Upper lobe of left lung (tissue), 6 donors: ENCODE measurements around the gene RIC8A. TPM values are rescaled to one million over a fixed set of nuclear protein-coding genes. Genes with fewer than 3 reads are reported as not detected.
A peak's percentile ranks its signal among the peaks of the same experiment; 100 is the strongest.

Experiments
- ATAC-seq, 2 donors: fragments of 200-7000 bp; cut with Tn5 transposase; one replicate each; pipeline ENCODE4 v1.9.1; 2022; ENCODE audit warnings: mild to moderate bottlenecking in 2 of 2, moderate library complexity in 2 of 2; ENCODE audit not compliant: low FRiP score in 2 of 2
- DNase-seq, 2 donors: peaks; one replicate each; pipeline ENCODE4 v3.0.0-alpha.2; 2019 to 2020
- H3K27ac ChIP-seq, 4 donors: fragments of 200-600 bp; sonication (generic); one replicate each; pipeline ENCODE4 v1.5.1; 2016 to 2019
- H3K27me3 ChIP-seq, 4 donors: fragments of 200-600 bp; sonication (generic); one replicate each; pipeline ENCODE4 v1.5.1; 2017 to 2019
- H3K36me3 ChIP-seq, 4 donors: fragments of 200-600 bp; sonication (generic); one replicate each; pipeline ENCODE4 v1.5.1; 2016 to 2019
- H3K4me1 ChIP-seq, 4 donors: fragments of 200-600 bp; sonication (generic); one replicate each; pipeline ENCODE4 v1.5.1; 2018 to 2019
- H3K4me3 ChIP-seq, 4 donors: fragments of 200-600 bp; sonication (generic); one replicate each; pipeline ENCODE4 v1.5.1; 2017 to 2019; ENCODE audit warnings: mild to moderate bottlenecking in 2 of 4, moderate library complexity in 1 of 4
- H3K9me3 ChIP-seq, 4 donors: fragments of 200-600 bp; sonication (generic); one replicate each; pipeline ENCODE4 v1.5.1; 2018 to 2019
- EP300 ChIP-seq, 4 donors: sonication (generic); formaldehyde crosslinking; IDR thresholded peaks; one replicate each; pipeline ENCODE4 v1.5.1; 2017; ENCODE audit warnings: antibody characterized with exemption in 4 of 4, control low read depth in 2 of 4
- POLR2A ChIP-seq, 4 donors: fragments of 450-650 bp; IDR thresholded peaks; one replicate each; pipeline ENCODE4 v1.5.1; 2016 to 2017; ENCODE audit warnings: antibody characterized with exemption in 4 of 4, mild to moderate bottlenecking in 2 of 4
- POLR2AphosphoS5 ChIP-seq, 2 donors: sonication (generic); formaldehyde crosslinking; IDR thresholded peaks; one replicate each; pipeline ENCODE4 v1.5.1; 2017; ENCODE audit warnings: antibody characterized with exemption in 2 of 2
- WGBS, 2 donors: methylation state at CpG; one replicate each; pipeline ENCODE4 v1.1.5; 2017 to 2018; 5-methylcytosine and 5-hydroxymethylcytosine counted together
- total RNA-seq, 6 donors: library from RNA; depleted of rRNA in 4 of 6; stranded (reverse); fragments of >200 nt in 4 of 6; gene quantifications; one replicate each; pipeline versions ENCODE4 v1.1.0 to v1.2.1, GENCODE V29; 2016 to 2021
- TF ChIP-seq, protein P1 (sequence below), 6 experiments: fragments of 450-650 bp in 4 of 6; fragments of 200-600 bp in 2 of 6; sonication (generic) in 2 of 6; IDR thresholded peaks; one replicate each; pipeline ENCODE4 v1.5.1; 2016 to 2019; ENCODE audit warnings: antibody characterized with exemption in 6 of 6
- donor health status: DM: no; HTN: no; CAD: no; lungs with moderate emphysema.
- donor health status: DM: no; HTN: yes; CAD: no; lungs with severe emphysema.

RIC8A gene
- total RNA-seq, 6 donors from 2014 or later, result 65.9 to 135 (median 105) TPM

DNA sequence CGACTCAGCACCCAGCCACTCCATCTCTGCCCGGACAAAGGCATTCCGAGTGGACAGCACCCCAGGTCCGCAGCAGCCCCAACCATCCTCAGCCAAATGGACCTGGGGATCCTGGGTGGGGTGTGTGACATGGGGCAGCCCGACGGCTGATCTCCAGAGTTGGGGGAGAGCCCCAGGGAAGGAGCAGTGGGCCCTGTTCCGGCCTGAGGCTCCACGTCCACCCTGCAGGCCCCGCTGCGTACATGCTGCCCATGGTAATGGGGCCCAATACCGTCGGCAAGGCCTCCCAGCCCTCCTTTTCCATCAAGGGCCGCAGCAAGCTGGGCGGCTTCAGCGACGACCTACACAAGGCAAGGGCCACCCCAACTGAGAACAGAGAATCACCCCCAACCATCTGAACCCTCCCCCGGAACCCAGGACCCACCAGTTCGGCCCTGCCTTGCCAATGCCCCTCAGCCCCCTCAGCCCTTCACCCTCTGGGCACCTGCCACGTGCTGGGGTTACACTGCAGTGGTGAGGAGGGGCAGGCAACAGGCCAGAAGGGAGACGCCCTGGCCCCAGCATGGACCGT is 9.2 kb upstream of the RIC8A start:
- Histone ChIP-seq H3K27ac (no peak overlapping the region), H3K9me3 (no peaks in the 10 kb centered on the region), H3K27me3 (no peaks in the 10 kb centered on the region), H3K4me3 (no peak overlapping the region), H3K36me3 (peaks cover 0 to 26% (median 9%) of the 10 kb centered on the region in 4 donors), H3K4me1 (peaks cover 0 to 7% (median 4%) of the 10 kb centered on the region in 4 donors)
- TF ChIP-seq, protein P1, sequence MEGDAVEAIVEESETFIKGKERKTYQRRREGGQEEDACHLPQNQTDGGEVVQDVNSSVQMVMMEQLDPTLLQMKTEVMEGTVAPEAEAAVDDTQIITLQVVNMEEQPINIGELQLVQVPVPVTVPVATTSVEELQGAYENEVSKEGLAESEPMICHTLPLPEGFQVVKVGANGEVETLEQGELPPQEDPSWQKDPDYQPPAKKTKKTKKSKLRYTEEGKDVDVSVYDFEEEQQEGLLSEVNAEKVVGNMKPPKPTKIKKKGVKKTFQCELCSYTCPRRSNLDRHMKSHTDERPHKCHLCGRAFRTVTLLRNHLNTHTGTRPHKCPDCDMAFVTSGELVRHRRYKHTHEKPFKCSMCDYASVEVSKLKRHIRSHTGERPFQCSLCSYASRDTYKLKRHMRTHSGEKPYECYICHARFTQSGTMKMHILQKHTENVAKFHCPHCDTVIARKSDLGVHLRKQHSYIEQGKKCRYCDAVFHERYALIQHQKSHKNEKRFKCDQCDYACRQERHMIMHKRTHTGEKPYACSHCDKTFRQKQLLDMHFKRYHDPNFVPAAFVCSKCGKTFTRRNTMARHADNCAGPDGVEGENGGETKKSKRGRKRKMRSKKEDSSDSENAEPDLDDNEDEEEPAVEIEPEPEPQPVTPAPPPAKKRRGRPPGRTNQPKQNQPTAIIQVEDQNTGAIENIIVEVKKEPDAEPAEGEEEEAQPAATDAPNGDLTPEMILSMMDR (IDR thresholded peaks at IDR 0.05), result no peak
- TF ChIP-seq EP300 (IDR thresholded peaks at IDR 0.05), result no peak
- ATAC-seq (no peak), DNase-seq (peak in 1 of 2 donors; percentile 68)
- 87 to 95% methylated on average over 15 to 18 of the region's 21 CpGs for WGBS, 2 donors

DNA sequence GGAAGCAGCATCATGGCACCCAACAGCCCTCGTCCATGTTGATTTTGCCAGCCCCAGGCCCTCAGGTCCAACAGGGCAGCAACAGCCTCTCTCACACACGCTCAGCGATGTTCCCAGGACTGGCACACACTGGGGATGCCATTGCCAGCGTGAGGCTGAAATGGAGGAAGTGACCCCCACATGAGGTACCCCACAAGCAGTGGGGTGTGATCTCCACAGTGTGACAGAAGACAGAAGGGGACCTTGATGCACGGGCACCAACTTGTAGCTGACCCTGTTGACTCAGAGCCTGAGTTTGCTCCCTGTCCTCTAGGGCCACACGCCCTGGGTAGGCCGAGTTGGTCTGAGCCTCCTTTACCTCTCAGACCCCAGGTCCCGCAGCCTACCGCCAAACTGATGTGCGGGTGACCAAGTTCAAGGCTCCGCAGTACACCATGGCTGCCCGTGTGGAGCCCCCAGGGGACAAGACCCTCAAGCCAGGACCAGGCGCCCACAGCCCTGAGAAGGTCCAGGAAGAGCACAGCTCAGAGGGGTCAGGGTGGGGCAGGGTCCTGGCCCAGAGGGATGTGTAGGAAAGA is 8.4 kb upstream of the RIC8A start:
- H3K27me3 ChIP-seq, result no peaks in the 10 kb centered on the region
- DNase-seq (no peak), ATAC-seq (peak; percentile 4 to 8)
- H3K27ac ChIP-seq, result no peak overlapping the region
- H3K4me3 ChIP-seq, result no peak overlapping the region
- 85 to 88% methylated on average over 10 to 11 of the region's 13 CpGs for WGBS, 2 donors
- peaks cover 0 to 33% (median 17%) of the 10 kb centered on the region in 4 donors for H3K36me3 ChIP-seq
- no peaks in the 10 kb centered on the region for H3K9me3 ChIP-seq
- H3K4me1 ChIP-seq, result peaks cover 2 to 15% (median 6%) of the 10 kb centered on the region in 4 donors
- TF ChIP-seq EP300 (IDR thresholded peaks at IDR 0.05) (no peak), POLR2AphosphoS5 (IDR thresholded peaks at IDR 0.05) (no peak), POLR2A (IDR thresholded peaks at IDR 0.05) (no peak)
- TF ChIP-seq, protein P1 (IDR thresholded peaks at IDR 0.05), result no peak

DNA sequence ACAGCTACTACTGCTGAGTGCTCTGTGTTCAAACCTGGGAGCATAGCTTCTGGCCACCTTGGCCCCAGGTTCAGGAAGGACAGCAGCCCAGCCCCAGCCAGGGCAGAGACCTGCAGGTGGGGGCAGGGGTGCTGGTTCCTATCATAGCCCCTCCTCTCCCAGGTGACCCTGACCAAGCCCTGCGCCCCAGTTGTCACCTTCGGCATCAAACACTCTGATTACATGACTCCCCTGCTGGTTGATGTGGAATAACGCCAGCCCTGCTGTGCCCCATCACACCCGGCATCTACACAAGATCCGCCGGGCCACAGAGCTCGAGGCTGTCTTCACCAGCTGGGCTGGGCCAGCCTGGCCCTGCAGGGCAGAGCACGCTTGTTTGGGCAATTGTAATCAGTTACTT is 7.7 kb upstream of the RIC8A start:
- H3K4me1 ChIP-seq, result peaks cover 3 to 21% (median 9%) of the 10 kb centered on the region in 4 donors
- ATAC-seq, result no peak
- 85% methylated on average over 8 of the region's 8 CpGs for WGBS, 2 donors
- no peak overlapping the region for H3K4me3 ChIP-seq
- no peaks in the 10 kb centered on the region for H3K9me3 ChIP-seq
- H3K36me3 ChIP-seq, result peaks cover 0 to 40% (median 24%) of the 10 kb centered on the region in 4 donors
- DNase-seq, result no peak
- TF ChIP-seq POLR2AphosphoS5 (IDR thresholded peaks at IDR 0.05) (no peak), POLR2A (IDR thresholded peaks at IDR 0.05) (peak in 1 of 4 donors; percentile 8)
- H3K27me3 ChIP-seq, result no peaks in the 10 kb centered on the region
- H3K27ac ChIP-seq, result no peak overlapping the region

DNA sequence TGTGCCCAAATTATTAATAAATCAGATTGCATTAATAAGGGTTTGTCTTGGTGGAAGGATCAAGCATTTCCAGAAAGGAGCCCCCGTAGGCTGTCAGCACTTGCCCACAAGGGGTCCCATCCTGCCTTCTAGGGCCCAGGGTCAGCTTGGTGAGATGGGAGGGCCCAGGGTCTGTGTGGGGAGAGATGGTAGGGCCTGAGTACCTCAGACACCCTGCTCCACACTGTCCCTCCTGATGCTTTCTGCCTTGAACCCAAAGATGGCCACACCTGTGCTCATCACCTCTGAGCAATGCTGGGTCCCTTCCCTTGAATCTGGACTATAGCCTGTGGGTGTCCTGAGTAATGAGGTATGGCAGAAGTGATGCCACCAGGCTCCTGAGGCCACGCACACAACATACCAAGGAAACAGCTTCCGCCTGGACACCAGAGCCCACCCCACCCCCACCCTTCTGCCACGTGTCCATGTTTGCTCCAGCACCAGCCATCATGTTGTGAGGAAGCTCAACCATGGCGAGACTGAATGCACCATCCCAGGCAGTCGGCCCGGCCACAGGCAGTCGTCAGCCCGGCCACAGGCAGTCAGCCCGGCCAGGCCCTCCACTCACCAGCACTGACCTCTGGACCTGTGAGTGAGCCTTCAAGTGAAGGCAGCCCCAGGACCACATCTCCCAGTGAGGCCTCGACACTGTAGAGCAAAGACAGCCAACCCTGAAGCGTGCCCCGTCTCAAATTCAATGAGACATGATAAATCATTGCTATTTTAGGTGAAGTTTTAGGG is 7.1 kb upstream of the RIC8A start:
- H3K4me1 ChIP-seq, result peaks cover 8 to 26% (median 13%) of the 10 kb centered on the region in 4 donors
- peaks cover 0 to 47% (median 30%) of the 10 kb centered on the region in 4 donors for H3K36me3 ChIP-seq
- no peak for ATAC-seq
- TF ChIP-seq POLR2A (IDR thresholded peaks at IDR 0.05), result no peak
- TF ChIP-seq POLR2AphosphoS5 (IDR thresholded peaks at IDR 0.05), result no peak
- TF ChIP-seq, protein P1 (IDR thresholded peaks at IDR 0.05), result no peak
- TF ChIP-seq EP300 (IDR thresholded peaks at IDR 0.05), result no peak
- no peak overlapping the region for H3K27ac ChIP-seq
- no peak for DNase-seq
- no peak overlapping the region for H3K4me3 ChIP-seq
- 86% methylated on average over 10 to 13 of the region's 13 CpGs for WGBS, 2 donors
- no peaks in the 10 kb centered on the region for H3K27me3 ChIP-seq
- H3K9me3 ChIP-seq, result no peaks in the 10 kb centered on the region

DNA sequence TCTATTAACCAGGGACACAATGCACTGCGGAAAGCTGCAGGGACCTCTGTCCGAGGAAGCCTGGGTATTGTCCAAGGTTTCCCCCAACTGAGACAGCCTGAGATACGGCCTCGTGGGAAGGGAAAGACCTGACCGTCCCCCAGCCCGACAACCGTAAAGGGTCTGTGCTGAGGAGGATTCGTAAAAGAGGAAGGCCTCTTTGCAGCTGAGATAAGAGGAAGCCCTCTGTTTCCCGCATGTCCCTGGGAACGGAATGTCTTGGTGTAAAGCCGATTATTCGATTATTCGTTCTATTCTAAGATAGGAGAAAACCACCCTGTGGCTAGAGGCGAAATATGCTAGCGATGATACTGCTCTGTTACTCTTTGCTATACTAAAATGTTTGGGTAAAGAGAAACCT is 5.5 kb upstream of the RIC8A start:
- DNase-seq (no peak), ATAC-seq (no peak)
- Histone ChIP-seq H3K4me1 (peaks cover 19 to 39% (median 24%) of the 10 kb centered on the region in 4 donors), H3K27ac (peak overlapping the region in 1 of 4 donors; percentile 14), H3K36me3 (peaks cover 0 to 50% (median 32%) of the 10 kb centered on the region in 4 donors), H3K27me3 (no peaks in the 10 kb centered on the region), H3K9me3 (no peaks in the 10 kb centered on the region), H3K4me3 (no peak overlapping the region)
- TF ChIP-seq POLR2AphosphoS5 (IDR thresholded peaks at IDR 0.05), result no peak
- TF ChIP-seq EP300 (IDR thresholded peaks at IDR 0.05), result no peak
- no peak for TF ChIP-seq POLR2A (IDR thresholded peaks at IDR 0.05)
- TF ChIP-seq, protein P1 (IDR thresholded peaks at IDR 0.05), result no peak
- WGBS, 2 donors, result 70 to 75% methylated on average over 15 of the region's 15 CpGs
